ENCODE measurements around the gene THSD8.

GRCh38 chr19:12789098-12789903 lies 12.6 kb upstream of the THSD8 start:
- TF ChIP-seq CTCF (IDR thresholded peaks at IDR 0.05; ENCODE audit: borderline replicate concordance, extremely low read depth, low read length, poor library complexity, severe bottlenecking): no peak
- TF ChIP-seq EZH2 (IDR thresholded peaks at IDR 0.05; ENCODE audit: borderline replicate concordance, low read depth, low read length, severe bottlenecking): no peak
